Thyroid gland (tissue), 4 donors: Measurements from ENCODE around the gene SRP68.

ENCODE experiments used
- POLR2A ChIP-seq, 2 donors: fragments of 450-650 bp; IDR thresholded peaks; one replicate each; pipeline ENCODE4 v1.6.1; 2017; ENCODE audit warnings: antibody characterized with exemption in 2 of 2, mild to moderate bottlenecking in 2 of 2, moderate library complexity in 1 of 2
- TF ChIP-seq, protein P1 (sequence below), 6 experiments: fragments of 200-600 bp in 3 of 6; fragments of 450-650 bp in 3 of 6; sonication (generic) in 3 of 6; IDR thresholded peaks; one replicate each; pipeline ENCODE4 v1.5.1; 2016 to 2019; ENCODE audit warnings: antibody characterized with exemption in 6 of 6, mild to moderate bottlenecking in 2 of 6, inconsistent platforms in 1 of 6, moderate library complexity in 1 of 6

- TF ChIP-seq, protein P1, sequence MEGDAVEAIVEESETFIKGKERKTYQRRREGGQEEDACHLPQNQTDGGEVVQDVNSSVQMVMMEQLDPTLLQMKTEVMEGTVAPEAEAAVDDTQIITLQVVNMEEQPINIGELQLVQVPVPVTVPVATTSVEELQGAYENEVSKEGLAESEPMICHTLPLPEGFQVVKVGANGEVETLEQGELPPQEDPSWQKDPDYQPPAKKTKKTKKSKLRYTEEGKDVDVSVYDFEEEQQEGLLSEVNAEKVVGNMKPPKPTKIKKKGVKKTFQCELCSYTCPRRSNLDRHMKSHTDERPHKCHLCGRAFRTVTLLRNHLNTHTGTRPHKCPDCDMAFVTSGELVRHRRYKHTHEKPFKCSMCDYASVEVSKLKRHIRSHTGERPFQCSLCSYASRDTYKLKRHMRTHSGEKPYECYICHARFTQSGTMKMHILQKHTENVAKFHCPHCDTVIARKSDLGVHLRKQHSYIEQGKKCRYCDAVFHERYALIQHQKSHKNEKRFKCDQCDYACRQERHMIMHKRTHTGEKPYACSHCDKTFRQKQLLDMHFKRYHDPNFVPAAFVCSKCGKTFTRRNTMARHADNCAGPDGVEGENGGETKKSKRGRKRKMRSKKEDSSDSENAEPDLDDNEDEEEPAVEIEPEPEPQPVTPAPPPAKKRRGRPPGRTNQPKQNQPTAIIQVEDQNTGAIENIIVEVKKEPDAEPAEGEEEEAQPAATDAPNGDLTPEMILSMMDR (IDR thresholded peaks at IDR 0.05): no peak
- TF ChIP-seq POLR2A (IDR thresholded peaks at IDR 0.05): no peak
Measured at GRCh38 chr17:76022973-76023899, 49.1 kb downstream of the SRP68 start.
